Inferior parietal cortex (tissue), 1 donor: ENCODE measurements around the gene MRAP.

ENCODE experiments used
- DNase-seq: peaks from one replicate; pipeline ENCODE4 v3.0.0-alpha.2; 2016; ENCODE audit errors: extremely low spot score

The MRAP gene

DNA sequence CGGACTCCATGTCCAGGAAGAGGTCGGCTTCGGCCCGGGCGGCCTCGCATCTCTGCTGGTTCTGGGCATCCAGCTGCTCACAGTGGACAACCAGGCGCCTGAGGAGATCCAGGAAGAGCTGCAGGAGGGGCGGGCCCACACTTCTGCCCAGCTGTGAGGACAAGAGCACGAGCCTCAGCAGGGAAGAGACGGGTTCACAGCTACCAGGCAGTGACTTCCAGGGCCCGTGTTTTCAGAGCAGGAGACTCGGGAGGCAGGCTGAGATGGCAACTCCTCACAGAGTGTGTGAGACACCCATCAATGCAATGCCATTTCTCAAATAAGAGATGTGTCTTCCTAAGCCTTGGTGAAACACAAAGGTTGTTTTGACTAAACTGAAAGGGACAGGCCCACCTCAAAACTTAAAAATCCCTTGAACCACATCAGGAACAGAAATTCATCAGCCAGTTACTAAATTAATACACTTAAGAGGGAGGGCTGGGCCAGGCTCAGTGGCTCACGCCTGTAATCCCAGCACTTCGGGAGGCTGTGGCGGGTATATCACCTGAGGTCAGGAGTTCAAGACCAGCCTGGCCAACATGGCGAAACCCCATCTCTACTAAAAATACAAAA, 50.8 kb downstream of the MRAP start:
- no peak for DNase-seq

DNA sequence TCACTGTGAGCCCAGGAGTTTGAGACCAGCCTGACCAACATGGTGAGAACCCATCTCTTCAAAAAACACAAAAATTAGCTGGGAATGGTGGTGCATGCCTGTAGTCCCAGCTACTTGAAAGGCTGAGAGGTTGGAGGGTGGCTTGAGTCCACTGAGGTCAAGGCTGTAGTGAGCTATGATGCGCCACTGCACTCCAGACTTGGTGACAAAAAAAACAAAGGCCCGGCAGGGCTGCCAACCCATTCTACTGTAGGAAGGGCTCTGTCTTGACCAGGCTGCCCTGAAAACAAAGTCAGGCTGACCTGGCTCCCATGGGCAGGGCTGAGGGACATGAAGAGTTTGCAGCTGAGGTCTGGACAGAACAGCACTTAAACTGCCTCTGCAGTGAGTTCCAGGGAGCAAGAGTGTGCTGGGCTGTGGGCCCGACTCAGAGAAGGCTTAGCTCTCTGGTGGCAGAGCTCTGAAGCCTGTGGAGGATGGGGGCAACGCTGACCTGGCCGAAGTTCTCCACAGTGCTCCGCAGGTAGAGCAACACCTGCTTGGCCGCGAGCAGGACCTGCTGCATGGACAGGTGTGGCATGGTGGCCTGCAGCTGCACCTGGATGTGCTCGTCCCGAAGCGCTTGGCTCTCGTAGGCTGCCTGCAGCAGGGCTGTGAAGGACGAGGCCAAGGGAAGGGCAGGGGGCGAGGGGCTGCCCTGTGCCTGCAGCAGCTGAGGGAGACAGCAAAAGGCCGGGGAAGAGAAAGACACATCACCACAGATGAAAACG, 51.7 kb downstream of the MRAP start:
- no peak for DNase-seq

DNA sequence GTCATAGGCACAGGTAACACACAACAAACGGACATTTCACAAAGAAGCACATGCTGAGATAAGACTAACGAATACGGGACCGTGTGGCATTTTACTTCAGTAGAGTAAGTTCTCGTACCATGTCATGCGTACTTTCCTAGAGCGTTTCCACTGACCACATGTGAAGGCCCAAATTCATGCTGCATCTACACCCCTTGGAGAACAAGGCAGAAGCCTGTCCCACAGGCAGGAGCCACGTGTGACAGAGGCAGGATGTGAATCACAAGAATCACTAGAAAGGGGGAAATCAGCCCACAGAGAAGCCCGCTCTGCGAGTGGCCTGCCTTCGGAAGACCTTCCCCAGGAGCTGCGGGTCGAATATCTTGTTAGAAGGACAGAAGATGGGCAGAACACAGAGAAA, 52.3 kb downstream of the MRAP start:
- no peak for DNase-seq

DNA sequence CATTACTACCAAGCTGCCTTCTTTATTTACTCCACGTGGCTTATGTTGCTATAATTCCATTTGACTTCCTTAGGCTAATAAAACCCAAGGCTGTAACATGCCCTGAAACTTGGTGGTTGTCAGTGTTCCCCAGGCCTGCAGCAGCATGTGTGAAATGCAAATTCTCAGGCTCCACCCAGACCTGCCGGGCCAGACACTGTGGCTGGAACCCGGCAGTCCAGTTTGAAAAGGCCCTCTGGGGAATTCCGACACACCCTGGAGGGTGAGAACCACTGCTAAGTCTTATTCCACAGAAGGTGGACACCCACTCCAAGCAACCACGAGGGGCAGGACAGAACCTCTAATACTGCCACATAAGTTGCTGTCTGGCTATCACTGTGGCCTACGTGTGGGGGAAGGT, 52.8 kb downstream of the MRAP start:
- DNase-seq, result no peak

DNA sequence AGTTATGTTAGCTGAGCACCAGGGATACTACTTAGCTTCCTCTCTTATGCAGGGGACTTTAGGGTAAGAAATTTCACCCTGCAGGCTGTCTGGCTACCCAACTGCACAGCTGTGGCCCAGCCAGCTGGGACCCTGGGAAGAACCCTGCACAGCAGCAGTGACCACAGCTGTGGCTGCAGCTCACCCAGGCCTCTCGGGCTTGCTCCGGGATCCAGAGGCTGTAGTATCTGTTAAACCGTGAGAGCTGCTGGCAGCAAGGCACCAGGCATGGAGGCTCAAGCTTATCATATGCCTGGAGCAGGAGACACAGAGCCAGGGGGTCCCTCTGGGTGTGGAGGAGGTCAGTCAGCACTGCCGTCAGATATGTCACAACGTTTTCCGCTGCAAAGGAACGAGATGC, 53.9 kb downstream of the MRAP start:
- no peak for DNase-seq

DNA sequence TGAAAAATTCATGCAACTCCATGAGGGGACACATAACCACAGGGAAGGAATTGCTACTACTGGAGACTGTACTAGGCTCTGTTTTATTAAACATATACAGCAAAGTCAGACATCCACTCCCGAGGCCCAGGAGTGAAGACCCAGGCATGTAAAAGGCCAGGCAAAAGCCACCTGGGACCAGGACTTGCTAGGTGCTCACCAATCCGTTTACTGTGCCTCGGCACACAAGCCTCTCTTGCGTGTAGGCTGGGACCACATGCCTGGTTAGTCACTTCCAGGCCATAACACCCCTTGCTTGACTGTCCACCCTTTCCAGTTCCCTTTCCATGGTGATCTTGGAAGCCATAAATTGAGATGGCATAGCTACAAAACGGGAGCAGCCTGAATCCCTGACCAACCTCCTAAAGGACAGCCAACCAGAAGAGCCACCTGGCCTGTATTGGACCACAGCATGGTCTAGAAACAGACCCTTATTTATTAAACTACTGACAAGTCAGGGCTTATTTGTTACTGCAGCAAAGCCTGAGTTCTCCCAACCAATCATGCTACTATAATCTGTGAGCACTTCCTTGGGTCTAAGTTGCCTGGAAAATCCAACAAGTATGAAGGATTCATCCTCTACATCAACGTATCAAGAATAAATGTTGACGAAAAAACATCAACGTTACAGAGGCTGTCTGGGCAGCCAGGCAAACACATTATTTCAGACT, 54.5 kb downstream of the MRAP start:
- no peak for DNase-seq

DNA sequence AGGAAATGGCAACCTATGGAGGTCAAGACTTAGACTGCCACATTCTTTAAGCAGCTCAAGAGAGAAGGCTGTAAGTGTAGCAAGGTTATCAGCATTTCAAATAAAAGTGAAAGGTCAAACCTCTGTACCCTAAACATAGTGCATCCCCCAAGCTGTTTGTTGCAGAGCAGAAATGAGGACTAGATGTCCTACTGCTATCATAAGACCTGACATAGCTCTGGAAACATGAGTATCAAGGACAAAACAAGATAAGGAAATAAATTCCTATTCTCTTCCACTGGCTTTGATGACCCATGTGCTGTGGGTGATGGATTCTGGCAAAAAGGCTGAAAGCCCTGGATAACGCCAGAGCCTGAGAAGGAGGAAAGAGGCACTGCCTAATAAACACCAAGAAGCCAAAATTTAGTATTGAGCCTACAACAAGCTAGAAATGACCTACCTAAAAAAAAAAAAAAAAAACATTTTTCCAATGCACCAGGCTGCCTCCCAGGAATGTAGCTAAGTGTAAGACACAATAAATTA, 58.3 kb downstream of the MRAP start:
- no peak for DNase-seq

DNA sequence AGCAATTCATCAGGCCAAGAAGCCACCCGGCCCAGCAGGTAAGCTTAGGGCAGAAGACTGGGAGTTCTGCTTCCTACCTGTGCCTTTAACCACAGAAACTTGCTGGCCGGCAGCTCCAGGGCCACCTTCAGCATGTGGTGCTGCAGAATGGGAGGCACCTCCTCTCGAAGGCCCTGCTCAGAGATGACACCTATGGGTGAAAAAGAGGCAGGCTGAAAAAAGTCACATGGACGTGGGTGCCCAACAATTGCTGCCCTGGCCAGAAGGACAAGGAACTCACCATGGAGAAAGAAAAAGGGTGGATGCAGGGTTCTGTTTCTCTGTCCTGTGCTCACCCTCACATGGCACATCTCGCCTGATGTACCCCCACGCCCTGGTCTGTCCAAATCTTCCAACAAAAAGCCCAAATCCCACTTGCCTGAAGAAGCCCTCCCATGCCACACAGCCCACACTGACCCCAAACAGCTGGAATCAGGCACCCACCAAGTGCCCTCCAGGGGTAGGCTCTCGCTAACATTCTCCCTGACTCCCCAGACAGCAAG, 61.1 kb downstream of the MRAP start:
- DNase-seq, result no peak

DNA sequence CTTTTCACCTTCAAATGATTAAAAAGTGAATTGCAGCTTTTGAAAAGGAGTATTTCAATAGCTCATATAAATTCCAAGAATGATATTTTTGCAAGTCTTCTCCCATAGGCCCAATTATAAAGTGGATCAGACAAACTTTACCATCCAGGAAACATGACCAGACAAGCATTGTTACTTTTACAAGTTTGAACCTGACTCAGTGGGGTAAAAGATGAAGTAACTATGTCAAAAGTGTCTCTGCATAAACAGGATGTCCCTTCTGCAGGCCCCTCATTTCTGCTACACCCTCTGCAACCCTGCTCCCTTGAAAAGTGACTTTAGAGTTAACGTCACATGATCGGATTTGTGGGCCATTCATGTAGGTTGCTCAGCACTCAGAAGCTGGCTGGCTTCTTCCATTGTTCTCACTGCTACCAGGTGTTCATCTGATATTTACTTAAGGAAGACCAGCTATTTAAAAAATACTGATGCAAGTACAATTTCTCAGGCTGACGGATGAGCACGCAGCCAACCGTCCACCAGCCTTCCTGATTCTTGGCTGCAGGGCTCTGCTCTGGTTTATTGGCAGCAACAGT, 61.8 kb downstream of the MRAP start:
- no peak for DNase-seq
